Fibroblast of peridontal ligament (primary cell): Measurements from ENCODE around the gene CATSPERE.
A peak's percentile ranks its signal among the peaks of the same experiment; 100 is the strongest.

Experiments used
- DNase-seq: peaks from one replicate; pipeline ENCODE4 v3.0.0-alpha.2; 2010; ENCODE audit errors: extremely low read depth

Gene CATSPERE

GRCh38 chr1:244461245-244462071 is at the start of gene CATSPERE:
TSS of gene CATSPERE (plus strand) at chr1:244461273. CDS start at chr1:244461430, 157 bp downstream.
- peak; percentile 71 for DNase-seq

- DNase-seq = no peak
These were observed 48.9 kb upstream of the CATSPERE start for GRCh38 chr1:244412176-244412575.

GRCh38 chr1:244413736-244414135 is 47.3 kb upstream of the CATSPERE start:
- DNase-seq = no peak

- DNase-seq = peak; percentile 86
These were observed 46.5 kb upstream of the CATSPERE start for GRCh38 chr1:244414543-244414942.

GRCh38 chr1:244419024-244419423 is 42.0 kb upstream of the CATSPERE start:
- DNase-seq = peak; percentile 26

GRCh38 chr1:244422174-244422573 is 38.9 kb upstream of the CATSPERE start:
- no peak for DNase-seq

DNA sequence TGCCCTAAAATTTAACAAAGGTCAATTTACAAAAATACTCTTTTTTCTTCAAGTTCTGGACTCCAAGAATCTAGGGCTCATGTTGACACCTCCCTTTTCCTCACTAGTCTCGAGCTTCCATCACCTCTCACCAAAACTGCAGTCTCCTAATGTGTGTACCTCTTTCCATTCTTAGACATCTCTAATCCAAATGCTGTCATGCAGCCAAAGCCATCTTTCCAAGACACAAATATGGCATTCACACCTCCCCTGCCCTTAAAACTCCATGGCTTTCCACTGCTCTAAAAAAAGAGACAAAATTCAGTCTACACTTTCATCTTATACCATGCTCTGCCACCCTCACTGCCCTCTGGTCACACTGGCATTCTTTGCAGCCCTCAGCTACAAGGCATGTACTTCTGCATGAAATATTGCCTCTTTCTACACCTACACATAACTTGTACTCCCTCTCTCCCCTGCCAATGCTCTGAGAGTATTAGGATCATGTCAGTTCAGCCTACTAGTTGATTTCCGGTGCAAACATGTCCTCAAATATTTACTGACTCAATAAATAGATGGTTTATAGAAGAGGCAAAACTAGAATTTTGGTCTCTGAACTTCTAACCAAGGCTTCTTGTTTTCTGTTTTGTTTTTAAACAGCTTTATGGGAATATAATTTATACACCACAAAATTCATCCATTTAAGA is 36.3 kb upstream of the CATSPERE start:
- DNase-seq = no peak

- no peak for DNase-seq
These were observed 33.4 kb upstream of the CATSPERE start for GRCh38 chr1:244427647-244428046.

GRCh38 chr1:244429818-244430217 is 31.3 kb upstream of the CATSPERE start:
- no peak for DNase-seq

DNA sequence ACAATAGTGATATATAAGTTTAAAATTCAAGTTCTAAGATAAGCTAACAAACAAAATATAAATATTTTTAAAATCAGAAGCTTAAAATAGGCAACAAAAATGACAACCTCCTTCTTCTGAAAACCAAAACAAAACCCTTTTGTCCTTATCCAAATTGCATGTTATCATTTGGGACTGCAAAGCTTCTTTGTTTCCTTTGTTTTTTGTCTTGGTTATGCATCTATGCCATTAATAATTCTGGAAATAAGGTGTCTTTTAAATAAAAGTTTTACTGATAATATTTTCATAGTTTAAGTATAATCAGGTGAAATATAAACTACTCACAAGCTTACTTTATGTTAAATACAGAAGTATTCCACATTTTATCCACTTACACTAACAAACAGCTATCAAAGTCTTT is 29.9 kb upstream of the CATSPERE start:
- DNase-seq = no peak

DNA sequence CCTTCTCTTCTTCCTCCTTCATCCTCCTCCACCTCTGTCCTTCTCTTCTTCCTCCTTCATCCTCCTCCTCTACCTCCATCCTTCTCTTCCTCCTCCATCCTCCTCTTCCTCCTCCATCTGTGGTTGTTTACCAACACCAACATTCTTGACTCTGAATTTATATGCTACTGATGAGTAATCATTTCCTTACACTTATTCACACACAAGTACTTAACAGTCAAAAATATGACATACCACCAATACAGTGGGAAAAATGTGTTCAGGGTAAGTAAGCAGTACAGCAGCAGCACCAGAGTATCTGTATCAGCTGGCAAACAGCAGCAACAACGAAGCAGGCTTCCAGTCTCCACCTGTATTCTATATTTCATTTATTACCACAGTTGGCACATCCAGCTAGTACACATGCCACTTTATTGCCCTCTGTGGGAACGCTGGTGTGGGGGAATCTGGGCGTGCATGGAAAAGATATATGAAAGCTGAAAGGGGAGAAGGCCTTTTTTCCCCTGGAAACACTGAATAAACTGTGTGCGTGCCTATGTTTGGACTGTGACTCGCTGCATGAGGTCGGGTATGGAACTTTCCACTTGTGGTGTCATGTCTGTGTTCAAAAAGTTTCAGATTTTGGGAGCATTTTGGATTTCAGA is 25.4 kb upstream of the CATSPERE start:
- peak; percentile 73 for DNase-seq

DNA sequence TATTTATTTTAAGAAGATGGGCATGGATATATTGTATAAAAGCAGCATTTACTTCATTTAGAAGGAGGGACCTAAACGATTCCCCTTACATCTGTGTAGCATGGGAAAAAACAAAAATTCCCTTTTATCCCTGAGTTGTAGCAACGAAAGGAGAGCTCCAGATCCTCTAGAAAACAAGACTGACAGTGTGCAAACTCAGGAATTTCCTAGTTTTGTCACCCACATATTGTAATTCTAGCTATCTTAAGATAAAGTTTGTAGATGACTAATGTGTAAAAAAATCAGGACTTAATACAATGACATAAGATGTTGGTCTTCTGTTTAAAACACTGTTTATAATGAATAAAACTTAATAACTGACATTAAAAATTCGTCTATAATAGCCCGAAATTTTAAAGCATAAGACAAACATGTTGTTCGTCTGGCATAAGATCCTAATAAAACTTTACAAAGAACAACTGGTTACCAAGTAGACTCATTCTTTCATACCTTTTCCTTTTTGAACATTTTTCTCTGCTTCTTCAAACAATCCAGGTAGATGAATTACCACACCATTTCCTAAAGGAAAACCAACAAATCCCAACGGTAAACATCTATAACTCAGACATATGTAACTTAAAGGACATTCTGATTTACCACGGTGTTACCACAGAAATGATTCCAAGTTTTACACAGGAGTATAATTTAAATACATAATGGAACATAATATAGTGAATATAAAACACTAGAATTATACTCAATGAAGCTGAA is 24.6 kb upstream of the CATSPERE start:
- peak; percentile 8 for DNase-seq

GRCh38 chr1:244437086-244437468 is 24.0 kb upstream of the CATSPERE start:
- peak; percentile 66 for DNase-seq

DNA sequence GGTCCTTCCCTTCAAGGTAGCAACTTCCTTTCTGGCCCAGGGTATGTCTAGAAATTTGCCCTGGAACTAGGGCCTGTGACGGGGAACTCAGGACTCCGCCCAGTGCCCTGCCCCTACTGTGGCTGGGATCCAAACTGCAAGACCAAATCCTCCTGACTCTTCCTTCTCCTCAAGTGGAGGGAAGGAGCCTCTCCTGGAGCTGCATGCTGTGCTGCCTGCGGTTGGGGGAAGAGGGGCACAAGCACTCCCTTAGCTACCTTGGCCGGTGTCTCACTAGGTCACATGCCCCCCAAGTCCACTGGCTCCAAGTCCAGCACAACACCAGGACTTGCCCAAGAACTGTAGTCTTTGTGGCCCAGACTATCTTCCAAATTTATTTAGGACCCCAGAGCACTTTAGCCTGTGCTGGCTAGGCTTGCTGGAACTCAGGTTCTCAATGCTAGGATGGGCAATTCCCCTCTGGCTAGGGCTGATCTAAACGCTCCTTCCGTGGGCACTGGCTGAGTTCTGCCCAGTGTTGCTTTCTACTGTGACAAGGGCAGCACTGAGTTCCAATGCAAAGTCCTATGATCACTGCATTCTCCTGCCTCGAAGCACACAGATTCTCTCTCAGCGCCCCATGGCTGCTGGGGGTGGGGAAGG is 21.6 kb upstream of the CATSPERE start:
- no peak for DNase-seq

DNA sequence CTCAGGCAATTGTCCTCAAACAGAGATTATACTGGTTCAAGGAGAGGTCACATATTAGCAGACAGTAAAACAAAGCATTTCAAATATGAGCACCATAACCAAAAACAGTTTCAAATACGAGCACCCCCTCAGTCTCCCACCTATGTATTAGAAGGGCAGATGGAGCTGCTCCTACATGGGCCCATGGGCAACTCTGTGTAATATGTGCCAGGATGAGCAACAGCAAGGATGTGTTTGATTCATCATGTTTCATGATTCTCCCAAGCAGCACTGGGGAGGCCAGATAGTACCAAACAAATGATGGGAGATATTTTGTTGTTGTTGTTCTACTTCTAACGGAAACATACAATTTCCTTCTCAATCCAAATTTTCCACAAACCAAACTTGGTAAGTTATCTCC is 18.2 kb upstream of the CATSPERE start:
- DNase-seq = no peak

- peak; percentile 44 for DNase-seq
These were observed 16.2 kb upstream of the CATSPERE start for GRCh38 chr1:244444854-244445253.

- peak; percentile 73 for DNase-seq
These were observed 15.5 kb upstream of the CATSPERE start for GRCh38 chr1:244445320-244446181.

DNA sequence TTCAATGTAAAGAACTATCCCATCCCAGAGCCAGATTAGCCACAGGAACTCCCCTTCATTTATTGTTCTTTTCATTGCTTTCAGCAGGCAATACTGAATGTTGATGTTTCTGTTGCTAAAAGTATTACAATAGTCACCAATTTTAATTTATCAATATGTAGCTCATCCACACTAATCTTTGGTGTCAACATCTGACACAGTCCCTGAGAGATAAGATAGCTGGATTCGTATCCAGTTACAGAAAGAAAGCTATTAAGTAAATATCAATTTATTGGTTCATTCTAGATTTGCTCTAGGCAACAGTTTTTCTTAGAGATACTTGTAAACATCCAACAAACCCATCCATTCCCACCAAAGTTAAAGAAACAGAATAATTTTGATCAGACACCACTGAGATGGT is 14.0 kb upstream of the CATSPERE start:
- DNase-seq = peak; percentile 5

- DNase-seq = no peak
These were observed 13.5 kb upstream of the CATSPERE start for GRCh38 chr1:244447552-244447951.

GRCh38 chr1:244448279-244449036 is 12.6 kb upstream of the CATSPERE start:
- peak; percentile 54 for DNase-seq
